Lower leg skin (tissue), 3 donors: ENCODE measurements around the gene PPP4R2.

ENCODE experiments used
- POLR2A ChIP-seq, 2 donors: fragments of 450-650 bp; IDR thresholded peaks; one replicate each; pipeline ENCODE4 v1.6.1; 2016 to 2017; ENCODE audit warnings: antibody characterized with exemption in 2 of 2, mild to moderate bottlenecking in 1 of 2, moderate library complexity in 1 of 2
- TF ChIP-seq, protein P1 (sequence below), 3 donors: fragments of 450-650 bp; IDR thresholded peaks; one replicate each; pipeline ENCODE4 v1.5.1; 2016; ENCODE audit warnings: antibody characterized with exemption in 3 of 3, mild to moderate bottlenecking in 3 of 3, moderate library complexity in 2 of 3

DNA sequence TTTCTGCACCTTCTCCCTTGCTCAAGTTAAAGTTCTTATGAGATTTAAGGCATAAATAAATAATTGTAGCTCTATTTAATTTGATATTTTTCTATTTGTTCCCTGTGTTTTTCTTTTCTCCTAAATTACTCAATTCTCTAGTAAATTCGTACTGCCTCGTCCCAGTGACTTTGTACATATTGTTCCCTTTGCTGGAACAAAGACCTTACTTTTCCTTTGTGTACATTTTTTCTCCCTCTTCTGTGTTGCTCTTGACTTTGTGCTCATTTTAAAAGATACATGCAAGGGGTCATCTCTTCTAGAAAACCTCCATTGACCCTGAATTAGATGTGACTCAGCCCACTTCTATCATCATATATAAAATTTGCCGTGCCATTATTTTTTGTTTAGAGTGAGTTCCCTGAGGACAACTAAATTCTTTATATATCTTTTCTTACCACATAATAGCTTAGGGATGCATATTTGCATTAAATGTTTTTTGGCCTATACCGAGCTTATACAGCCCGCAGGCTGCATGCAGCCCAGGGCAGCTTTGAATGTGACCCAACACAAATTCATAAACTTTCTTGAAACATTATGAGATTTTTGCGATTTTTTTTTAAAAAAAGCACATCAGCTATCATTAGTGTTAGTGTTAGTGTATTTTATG lies 29.6 kb downstream of the PPP4R2 start:
- TF ChIP-seq, protein P1, sequence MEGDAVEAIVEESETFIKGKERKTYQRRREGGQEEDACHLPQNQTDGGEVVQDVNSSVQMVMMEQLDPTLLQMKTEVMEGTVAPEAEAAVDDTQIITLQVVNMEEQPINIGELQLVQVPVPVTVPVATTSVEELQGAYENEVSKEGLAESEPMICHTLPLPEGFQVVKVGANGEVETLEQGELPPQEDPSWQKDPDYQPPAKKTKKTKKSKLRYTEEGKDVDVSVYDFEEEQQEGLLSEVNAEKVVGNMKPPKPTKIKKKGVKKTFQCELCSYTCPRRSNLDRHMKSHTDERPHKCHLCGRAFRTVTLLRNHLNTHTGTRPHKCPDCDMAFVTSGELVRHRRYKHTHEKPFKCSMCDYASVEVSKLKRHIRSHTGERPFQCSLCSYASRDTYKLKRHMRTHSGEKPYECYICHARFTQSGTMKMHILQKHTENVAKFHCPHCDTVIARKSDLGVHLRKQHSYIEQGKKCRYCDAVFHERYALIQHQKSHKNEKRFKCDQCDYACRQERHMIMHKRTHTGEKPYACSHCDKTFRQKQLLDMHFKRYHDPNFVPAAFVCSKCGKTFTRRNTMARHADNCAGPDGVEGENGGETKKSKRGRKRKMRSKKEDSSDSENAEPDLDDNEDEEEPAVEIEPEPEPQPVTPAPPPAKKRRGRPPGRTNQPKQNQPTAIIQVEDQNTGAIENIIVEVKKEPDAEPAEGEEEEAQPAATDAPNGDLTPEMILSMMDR (IDR thresholded peaks at IDR 0.05): no peak
- no peak for TF ChIP-seq POLR2A (IDR thresholded peaks at IDR 0.05)
